Mammary epithelial cell (primary cell): ENCODE results near the gene PIGU.

Experiments used
- EZH2 ChIP-seq: IDR thresholded peaks from 2 replicates; pipeline ENCODE4 v1.6.1; 2012; ENCODE audit warnings: low read length, inconsistent platforms, borderline replicate concordance
- TF ChIP-seq, protein P1 (sequence below), 2 donors: IDR thresholded peaks in 1 of 2; conservative IDR thresholded peaks in 1 of 2; 2 replicates each; pipeline ENCODE4 v1.5.1; 2011 to 2012; ENCODE audit warnings: inconsistent platforms in 2 of 2, low read length in 2 of 2, mild to moderate bottlenecking in 2 of 2, control low read depth in 1 of 2, low read depth in 1 of 2; ENCODE audit not compliant: insufficient read depth in 1 of 2; ENCODE audit errors: extremely low read depth in 1 of 2

DNA sequence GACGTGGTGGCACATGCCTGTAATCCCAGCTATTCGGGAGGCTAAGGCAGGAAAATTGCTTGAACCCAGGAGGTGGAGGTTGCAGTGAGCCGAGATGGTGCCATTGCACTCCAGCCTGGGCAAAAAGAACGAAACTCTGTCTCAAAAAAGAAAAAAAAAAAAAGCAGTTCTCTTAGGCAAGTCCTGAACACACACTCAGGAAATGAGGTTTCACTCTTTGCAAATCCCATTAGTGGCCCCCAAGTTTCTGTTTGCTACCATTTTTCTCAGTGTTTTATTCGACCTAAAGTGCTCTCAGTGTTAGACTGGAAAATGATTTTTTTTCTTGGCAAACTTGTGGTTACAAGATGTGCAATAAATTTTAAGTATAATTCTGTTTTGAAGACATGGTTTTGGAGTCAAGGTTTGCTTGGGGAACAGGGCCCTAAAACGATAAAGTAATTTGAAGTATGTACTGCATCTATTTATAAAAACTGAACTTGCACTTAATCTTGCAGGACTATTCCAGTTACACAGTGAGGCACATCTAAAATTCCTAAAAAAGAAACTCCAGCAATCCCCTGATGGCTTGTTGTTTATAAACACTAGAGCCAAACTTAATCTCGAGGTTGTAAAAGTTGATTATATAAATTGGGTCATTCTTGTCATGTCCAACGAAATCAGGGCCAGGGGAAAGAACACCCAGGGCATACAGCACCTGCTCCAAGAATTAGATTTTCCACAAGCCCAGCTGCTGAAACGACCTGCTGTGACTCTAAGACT, 75.8 kb downstream of the PIGU start:
- TF ChIP-seq, protein P1, sequence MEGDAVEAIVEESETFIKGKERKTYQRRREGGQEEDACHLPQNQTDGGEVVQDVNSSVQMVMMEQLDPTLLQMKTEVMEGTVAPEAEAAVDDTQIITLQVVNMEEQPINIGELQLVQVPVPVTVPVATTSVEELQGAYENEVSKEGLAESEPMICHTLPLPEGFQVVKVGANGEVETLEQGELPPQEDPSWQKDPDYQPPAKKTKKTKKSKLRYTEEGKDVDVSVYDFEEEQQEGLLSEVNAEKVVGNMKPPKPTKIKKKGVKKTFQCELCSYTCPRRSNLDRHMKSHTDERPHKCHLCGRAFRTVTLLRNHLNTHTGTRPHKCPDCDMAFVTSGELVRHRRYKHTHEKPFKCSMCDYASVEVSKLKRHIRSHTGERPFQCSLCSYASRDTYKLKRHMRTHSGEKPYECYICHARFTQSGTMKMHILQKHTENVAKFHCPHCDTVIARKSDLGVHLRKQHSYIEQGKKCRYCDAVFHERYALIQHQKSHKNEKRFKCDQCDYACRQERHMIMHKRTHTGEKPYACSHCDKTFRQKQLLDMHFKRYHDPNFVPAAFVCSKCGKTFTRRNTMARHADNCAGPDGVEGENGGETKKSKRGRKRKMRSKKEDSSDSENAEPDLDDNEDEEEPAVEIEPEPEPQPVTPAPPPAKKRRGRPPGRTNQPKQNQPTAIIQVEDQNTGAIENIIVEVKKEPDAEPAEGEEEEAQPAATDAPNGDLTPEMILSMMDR (conservative IDR thresholded peaks at IDR 0.05 in 1 of 2, IDR thresholded peaks at IDR 0.05 in 1 of 2; ENCODE audit: extremely low read depth in 1 of 2, insufficient read depth in 1 of 2, low read depth in 1 of 2, low read length in 2 of 2): no peak
- no peak for TF ChIP-seq EZH2
